Vagina (tissue), 2 donors: ENCODE results near the gene CASR. TPM values are rescaled to one million over a fixed set of nuclear protein-coding genes. Genes with fewer than 3 reads are reported as not detected.

ENCODE experiments used
- DNase-seq, 2 donors: peaks; one replicate each; pipeline ENCODE4 v3.0.0-alpha.2; 2017; ENCODE audit errors: extremely low spot score in 2 of 2
- H3K27ac ChIP-seq: fragments of 200-600 bp; sonication (generic); one replicate; pipeline ENCODE4 v1.5.1; 2019
- H3K27me3 ChIP-seq: fragments of 200-600 bp; sonication (generic); one replicate; pipeline ENCODE4 v1.5.1; 2019
- H3K36me3 ChIP-seq, 2 donors: fragments of 200-600 bp; sonication (generic); one replicate each; pipeline ENCODE4 v1.5.1; 2017 to 2019
- H3K4me1 ChIP-seq: fragments of 200-600 bp; sonication (generic); one replicate; pipeline ENCODE4 v1.5.1; 2019
- H3K4me3 ChIP-seq, 2 donors: fragments of 200-600 bp; sonication (generic); 1 replicate in 1 of 2; 2 replicates in 1 of 2; pipeline ENCODE4 v1.5.1; 2016 to 2019
- H3K9me3 ChIP-seq: fragments of 200-600 bp; sonication (generic); one replicate; pipeline ENCODE4 v1.5.1; 2019
- CTCF ChIP-seq, 3 experiments: fragments of 450-650 bp in 2 of 3; fragments of 200-600 bp in 1 of 3; sonication (generic) in 1 of 3; IDR thresholded peaks; one replicate each; pipeline ENCODE4 v1.5.1; 2017 to 2019; ENCODE audit warnings: antibody characterized with exemption in 3 of 3, mild to moderate bottlenecking in 2 of 3, moderate library complexity in 2 of 3
- POLR2A ChIP-seq, 2 donors: fragments of 450-650 bp; IDR thresholded peaks; one replicate each; pipeline ENCODE4 v1.6.1; 2017; ENCODE audit warnings: antibody characterized with exemption in 2 of 2, mild to moderate bottlenecking in 2 of 2, moderate library complexity in 2 of 2
- POLR2AphosphoS5 ChIP-seq, 2 donors: sonication (generic); formaldehyde crosslinking; IDR thresholded peaks; one replicate each; pipeline ENCODE4 v1.9.0; 2017; ENCODE audit warnings: antibody characterized with exemption in 2 of 2, mild to moderate bottlenecking in 2 of 2, low read depth in 1 of 2; ENCODE audit not compliant: insufficient read depth in 1 of 2
- intact Hi-C: fragments of 100-400 bp; cut with DNase I; formaldehyde crosslinking; loops from one replicate; pipeline ENCODE4 v1.15.1; 2023
- total RNA-seq: library from RNA; depleted of rRNA; stranded (reverse); fragments of >200 nt; gene quantifications from one replicate; pipeline ENCODE4 v1.2.3, GENCODE V29; 2016

CASR gene
- total RNA-seq, 1 donor from 2014 or later, result not detected

GRCh38 chr3:122257644-122258364, 74.3 kb downstream of the CASR start:
- intact Hi-C loops, result no loop called here
- Histone ChIP-seq H3K36me3 (no peaks in the 10 kb centered on the region), H3K27ac (no peak overlapping the region), H3K4me1 (no peaks in the 10 kb centered on the region), H3K4me3 (no peak overlapping the region), H3K9me3 (no peaks in the 10 kb centered on the region), H3K27me3 (no peaks in the 10 kb centered on the region)
- no peak for DNase-seq
- TF ChIP-seq POLR2A (IDR thresholded peaks at IDR 0.05), result no peak
- no peak for TF ChIP-seq POLR2AphosphoS5 (IDR thresholded peaks at IDR 0.05; ENCODE audit: insufficient read depth in 1 of 2, low read depth in 1 of 2)
- no peak for TF ChIP-seq CTCF (IDR thresholded peaks at IDR 0.05)

DNA sequence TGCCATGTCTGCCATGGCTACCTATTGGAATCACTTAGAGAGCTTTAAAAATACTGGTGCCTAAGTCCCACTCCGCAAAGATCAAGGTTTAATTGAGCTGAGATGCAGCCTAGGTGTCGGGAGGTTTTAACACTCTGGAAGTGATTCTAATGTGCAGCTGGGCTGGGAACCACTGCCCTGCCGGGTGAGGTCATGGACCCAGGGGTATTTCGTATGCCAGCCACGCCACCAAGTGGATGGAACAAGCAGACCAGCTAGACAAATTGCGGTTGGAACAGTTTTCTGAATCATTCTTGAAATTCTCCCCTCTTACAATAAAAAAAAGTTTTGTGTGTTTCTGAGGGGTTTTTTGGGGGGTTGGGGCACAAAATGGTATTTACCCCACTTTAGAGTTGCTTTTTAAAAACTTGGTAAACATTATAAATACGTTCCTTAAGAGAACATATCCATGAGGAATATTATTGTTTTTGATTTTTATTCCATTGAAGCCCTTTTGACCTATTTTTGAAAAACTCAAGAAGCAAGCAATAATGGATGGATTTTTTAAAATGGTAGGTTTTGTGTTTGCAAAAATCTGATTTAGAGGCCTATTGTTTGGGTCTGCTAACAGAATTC, 75.4 kb downstream of the CASR start:
- H3K36me3 ChIP-seq, result no peaks in the 10 kb centered on the region
- no peaks in the 10 kb centered on the region for H3K9me3 ChIP-seq
- H3K4me1 ChIP-seq, result no peaks in the 10 kb centered on the region
- H3K27me3 ChIP-seq, result no peaks in the 10 kb centered on the region
- no peak for DNase-seq
- H3K4me3 ChIP-seq, result no peak overlapping the region
- no peak for TF ChIP-seq POLR2A (IDR thresholded peaks at IDR 0.05)
- TF ChIP-seq CTCF (IDR thresholded peaks at IDR 0.05), result peak in 1 of 3 experiments; percentile 29
- no peak for TF ChIP-seq POLR2AphosphoS5 (IDR thresholded peaks at IDR 0.05; ENCODE audit: insufficient read depth in 1 of 2, low read depth in 1 of 2)
- H3K27ac ChIP-seq, result no peak overlapping the region
- intact Hi-C loops, result no loop called here

DNA sequence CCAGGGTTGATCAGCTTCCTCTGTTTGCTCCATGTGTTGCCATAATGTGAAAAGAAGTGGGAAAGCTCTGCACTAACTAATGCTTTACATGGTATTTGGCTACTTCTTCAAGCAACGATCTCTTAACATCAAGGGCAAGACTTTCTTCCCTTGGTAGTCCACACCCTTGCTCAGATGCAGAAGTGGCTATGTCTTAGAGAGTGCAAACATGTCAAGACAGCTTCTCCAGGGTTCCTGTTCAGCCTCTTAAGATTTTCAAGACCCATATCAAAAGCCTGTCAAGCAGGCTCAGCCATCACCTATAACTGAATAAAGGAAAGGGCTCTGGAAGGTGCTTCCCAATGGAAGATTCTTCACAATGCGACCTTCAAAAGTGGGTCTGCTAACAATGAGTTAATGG, 76.7 kb downstream of the CASR start:
- H3K36me3 ChIP-seq, result no peaks in the 10 kb centered on the region
- intact Hi-C loops, result no loop called here
- DNase-seq, result no peak
- TF ChIP-seq POLR2AphosphoS5 (IDR thresholded peaks at IDR 0.05; ENCODE audit: insufficient read depth in 1 of 2, low read depth in 1 of 2), result no peak
- TF ChIP-seq CTCF (IDR thresholded peaks at IDR 0.05), result no peak
- no peak for TF ChIP-seq POLR2A (IDR thresholded peaks at IDR 0.05)
- H3K27me3 ChIP-seq, result no peaks in the 10 kb centered on the region
- no peak overlapping the region for H3K27ac ChIP-seq
- no peaks in the 10 kb centered on the region for H3K4me1 ChIP-seq
- H3K4me3 ChIP-seq, result no peak overlapping the region
- H3K9me3 ChIP-seq, result no peaks in the 10 kb centered on the region

GRCh38 chr3:122263058-122263457, 79.6 kb downstream of the CASR start:
- no peaks in the 10 kb centered on the region for H3K36me3 ChIP-seq
- intact Hi-C loops, result no loop called here
- H3K9me3 ChIP-seq, result no peaks in the 10 kb centered on the region
- H3K27me3 ChIP-seq, result no peaks in the 10 kb centered on the region
- no peak overlapping the region for H3K27ac ChIP-seq
- no peak overlapping the region for H3K4me3 ChIP-seq
- TF ChIP-seq CTCF (IDR thresholded peaks at IDR 0.05), result no peak
- TF ChIP-seq POLR2A (IDR thresholded peaks at IDR 0.05), result no peak
- TF ChIP-seq POLR2AphosphoS5 (IDR thresholded peaks at IDR 0.05; ENCODE audit: insufficient read depth in 1 of 2, low read depth in 1 of 2), result no peak
- no peaks in the 10 kb centered on the region for H3K4me1 ChIP-seq
- no peak for DNase-seq

DNA sequence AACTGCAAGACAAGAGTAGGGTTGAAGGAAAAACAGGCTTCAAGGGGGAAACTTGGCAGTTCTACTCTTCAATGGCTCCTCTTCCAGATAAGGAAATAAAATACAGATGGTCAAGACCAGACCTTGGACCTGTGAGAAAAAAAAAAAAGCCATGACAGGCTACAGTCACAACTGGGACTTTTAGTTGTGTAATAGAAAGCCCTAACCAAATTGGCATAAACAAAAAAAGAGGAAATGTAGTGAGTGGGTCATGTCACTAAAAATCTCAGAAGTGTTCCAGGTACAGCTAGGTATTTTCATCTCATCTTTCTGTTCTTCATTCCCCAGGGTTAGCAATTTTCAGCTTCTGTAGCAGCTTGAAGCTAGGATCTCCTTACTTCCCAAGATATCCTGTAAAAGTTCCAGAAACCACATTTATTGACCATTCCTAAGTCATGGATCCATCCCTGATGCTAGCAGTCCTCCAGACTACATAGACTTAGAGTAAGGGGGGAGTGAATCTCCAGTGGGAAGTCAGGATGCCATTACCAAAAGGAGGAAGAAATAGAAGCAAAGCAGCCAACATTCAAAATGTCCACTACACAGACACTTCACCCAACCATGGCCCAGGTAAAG, 80.6 kb downstream of the CASR start:
- H3K4me3 ChIP-seq, result no peak overlapping the region

More for the DNA sequence above, 80.6 kb downstream of the CASR start:
- Histone ChIP-seq H3K36me3 (no peaks in the 10 kb centered on the region), H3K9me3 (no peaks in the 10 kb centered on the region), H3K27me3 (no peaks in the 10 kb centered on the region), H3K27ac (no peak overlapping the region), H3K4me1 (no peaks in the 10 kb centered on the region)
- DNase-seq, result no peak
- no peak for TF ChIP-seq CTCF (IDR thresholded peaks at IDR 0.05)
- intact Hi-C loops, result no loop called here
